Right lobe of liver (tissue), 4 donors: ENCODE measurements around the gene ISYNA1.

Source experiments
- POLR2A ChIP-seq: fragments of 450-650 bp; IDR thresholded peaks from one replicate; pipeline ENCODE4 v1.6.1; 2017; ENCODE audit warnings: antibody characterized with exemption, mild to moderate bottlenecking
- TF ChIP-seq, protein P1 (sequence below), 4 donors: fragments of 200-600 bp in 3 of 4; fragments of 450-650 bp in 1 of 4; IDR thresholded peaks; one replicate each; pipeline versions ENCODE4 v1.5.1 to v1.8.0; 2016 to 2022; ENCODE audit warnings: antibody characterized with exemption in 4 of 4, mild to moderate bottlenecking in 2 of 4
- donor health status: DM: no; HTN: no; CAD: no.
- donor health status: DM: no; HTN: no; CAD: no.
- donor health status: DM: no; HTN: yes; CAD: no.

DNA sequence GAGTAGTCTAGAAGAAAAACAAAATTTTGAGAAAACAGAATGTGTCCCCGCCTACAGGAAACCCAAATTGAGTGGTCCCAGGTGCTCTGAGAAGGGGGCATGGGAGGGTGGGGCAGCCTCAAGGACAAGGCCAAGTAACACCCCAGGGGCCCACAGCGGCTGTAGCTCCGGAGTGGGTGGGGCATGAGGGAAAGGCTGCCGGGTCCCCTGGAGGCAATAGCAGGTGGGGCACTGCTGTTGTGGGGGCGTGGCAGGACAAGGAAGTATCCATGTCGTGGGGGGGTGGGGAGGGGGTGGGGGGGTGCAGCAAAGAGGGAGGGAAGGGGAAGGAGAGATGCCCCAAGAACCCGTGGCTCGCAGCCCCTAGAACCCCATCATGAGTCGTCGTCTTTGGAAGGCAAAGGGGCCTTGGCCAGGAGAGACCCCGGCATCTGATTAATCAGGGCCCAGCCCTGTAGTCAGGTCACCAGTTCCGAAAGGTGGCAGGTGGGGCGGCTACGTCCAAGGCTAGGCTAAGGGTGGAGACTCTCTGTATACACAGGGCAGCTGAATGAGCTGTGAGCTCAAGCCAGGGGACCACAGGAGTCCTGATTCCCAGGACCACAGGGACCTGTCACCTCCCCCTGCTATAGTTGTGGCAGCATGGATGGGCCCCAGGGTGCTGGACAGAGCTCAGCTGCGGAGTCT is 7.5 kb upstream of the ISYNA1 start:
- TF ChIP-seq, protein P1, sequence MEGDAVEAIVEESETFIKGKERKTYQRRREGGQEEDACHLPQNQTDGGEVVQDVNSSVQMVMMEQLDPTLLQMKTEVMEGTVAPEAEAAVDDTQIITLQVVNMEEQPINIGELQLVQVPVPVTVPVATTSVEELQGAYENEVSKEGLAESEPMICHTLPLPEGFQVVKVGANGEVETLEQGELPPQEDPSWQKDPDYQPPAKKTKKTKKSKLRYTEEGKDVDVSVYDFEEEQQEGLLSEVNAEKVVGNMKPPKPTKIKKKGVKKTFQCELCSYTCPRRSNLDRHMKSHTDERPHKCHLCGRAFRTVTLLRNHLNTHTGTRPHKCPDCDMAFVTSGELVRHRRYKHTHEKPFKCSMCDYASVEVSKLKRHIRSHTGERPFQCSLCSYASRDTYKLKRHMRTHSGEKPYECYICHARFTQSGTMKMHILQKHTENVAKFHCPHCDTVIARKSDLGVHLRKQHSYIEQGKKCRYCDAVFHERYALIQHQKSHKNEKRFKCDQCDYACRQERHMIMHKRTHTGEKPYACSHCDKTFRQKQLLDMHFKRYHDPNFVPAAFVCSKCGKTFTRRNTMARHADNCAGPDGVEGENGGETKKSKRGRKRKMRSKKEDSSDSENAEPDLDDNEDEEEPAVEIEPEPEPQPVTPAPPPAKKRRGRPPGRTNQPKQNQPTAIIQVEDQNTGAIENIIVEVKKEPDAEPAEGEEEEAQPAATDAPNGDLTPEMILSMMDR (IDR thresholded peaks at IDR 0.05): no peak
- no peak for TF ChIP-seq POLR2A
